Activated T-cell treated with anti-CD3 and anti-CD28 coated beads, Interleukin-2, amount 50 U/mL, for 1 hour (primary cell): ENCODE measurements around the gene STRIP1.

Source experiments
- DNase-seq: peaks from one replicate; pipeline ENCODE4 v3.0.0-alpha.2; 2020

The STRIP1 gene

GRCh38 chr1:110053552-110054428, 19.4 kb downstream of the STRIP1 start:
- DNase-seq = peak; percentile 76

- no peak for DNase-seq
These were observed 21.3 kb downstream of the STRIP1 start for GRCh38 chr1:110055493-110056284.

GRCh38 chr1:110056285-110056683, 21.9 kb downstream of the STRIP1 start:
- DNase-seq = no peak

- DNase-seq = no peak
These were observed 22.4 kb downstream of the STRIP1 start for GRCh38 chr1:110056776-110057175.

- DNase-seq = no peak
These were observed 23.6 kb downstream of the STRIP1 start for GRCh38 chr1:110057963-110058518.

- no peak for DNase-seq
These were observed 24.2 kb downstream of the STRIP1 start for GRCh38 chr1:110058591-110058990.

GRCh38 chr1:110059133-110059863, 24.9 kb downstream of the STRIP1 start:
- no peak for DNase-seq

- peak; percentile 76 for DNase-seq
These were observed 25.7 kb downstream of the STRIP1 start for GRCh38 chr1:110060034-110060661.

- DNase-seq = no peak
These were observed 26.2 kb downstream of the STRIP1 start for GRCh38 chr1:110060662-110061060.

GRCh38 chr1:110061341-110061740, 26.9 kb downstream of the STRIP1 start:
- DNase-seq = no peak

GRCh38 chr1:110062612-110063011, 28.2 kb downstream of the STRIP1 start:
- no peak for DNase-seq

GRCh38 chr1:110063781-110064180, 29.4 kb downstream of the STRIP1 start:
- no peak for DNase-seq

GRCh38 chr1:110064576-110065337, 30.3 kb downstream of the STRIP1 start:
- DNase-seq = no peak

- no peak for DNase-seq
These were observed 31.4 kb downstream of the STRIP1 start for GRCh38 chr1:110065841-110066240.

GRCh38 chr1:110067479-110067892, 33.1 kb downstream of the STRIP1 start:
- DNase-seq = no peak

- DNase-seq = peak; percentile 31
These were observed 33.6 kb downstream of the STRIP1 start for GRCh38 chr1:110067893-110068645.

- peak; percentile 47 for DNase-seq
These were observed 34.4 kb downstream of the STRIP1 start for GRCh38 chr1:110068646-110069403.

GRCh38 chr1:110069404-110070281, 35.2 kb downstream of the STRIP1 start:
- DNase-seq = peak; percentile 34

GRCh38 chr1:110070282-110070669, 35.9 kb downstream of the STRIP1 start:
- DNase-seq = no peak
